Activated T-helper 9 cell treated with anti-CD3 and anti-CD28 coated beads, Interleukin-2, amount 50 U/mL, for 16 hours (primary cell): ENCODE measurements around the gene CCDC121.

Source experiments
- DNase-seq: peaks from one replicate; pipeline ENCODE4 v3.0.0-alpha.2; 2020; ENCODE audit warnings: low read depth

CCDC121 gene

DNA sequence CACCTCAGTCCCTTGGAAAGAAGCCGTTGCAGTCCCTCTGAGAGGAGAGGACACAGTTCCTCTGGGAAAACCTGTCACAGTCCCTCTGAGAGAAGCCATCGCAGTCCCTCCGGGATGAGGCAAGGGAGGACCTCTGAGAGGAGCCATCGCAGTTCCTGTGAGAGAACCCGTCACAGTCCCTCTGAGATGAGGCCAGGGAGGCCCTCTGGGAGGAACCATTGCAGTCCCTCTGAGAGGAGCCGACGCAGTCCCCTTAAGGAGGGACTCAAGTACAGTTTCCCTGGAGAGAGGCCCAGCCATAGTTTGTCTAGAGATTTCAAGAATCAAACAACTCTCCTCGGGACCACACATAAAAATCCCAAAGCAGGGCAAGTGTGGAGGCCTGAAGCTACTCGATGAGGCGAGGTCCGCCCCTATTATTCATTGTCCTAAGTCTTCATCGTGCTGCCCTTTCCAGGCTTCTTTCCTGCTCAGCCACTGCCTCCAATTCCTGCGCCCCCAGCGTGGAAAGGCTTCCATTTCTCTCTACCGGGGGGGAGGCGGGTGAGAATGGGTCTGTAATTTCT, 46.6 kb downstream of the CCDC121 start:
- DNase-seq: no peak

DNA sequence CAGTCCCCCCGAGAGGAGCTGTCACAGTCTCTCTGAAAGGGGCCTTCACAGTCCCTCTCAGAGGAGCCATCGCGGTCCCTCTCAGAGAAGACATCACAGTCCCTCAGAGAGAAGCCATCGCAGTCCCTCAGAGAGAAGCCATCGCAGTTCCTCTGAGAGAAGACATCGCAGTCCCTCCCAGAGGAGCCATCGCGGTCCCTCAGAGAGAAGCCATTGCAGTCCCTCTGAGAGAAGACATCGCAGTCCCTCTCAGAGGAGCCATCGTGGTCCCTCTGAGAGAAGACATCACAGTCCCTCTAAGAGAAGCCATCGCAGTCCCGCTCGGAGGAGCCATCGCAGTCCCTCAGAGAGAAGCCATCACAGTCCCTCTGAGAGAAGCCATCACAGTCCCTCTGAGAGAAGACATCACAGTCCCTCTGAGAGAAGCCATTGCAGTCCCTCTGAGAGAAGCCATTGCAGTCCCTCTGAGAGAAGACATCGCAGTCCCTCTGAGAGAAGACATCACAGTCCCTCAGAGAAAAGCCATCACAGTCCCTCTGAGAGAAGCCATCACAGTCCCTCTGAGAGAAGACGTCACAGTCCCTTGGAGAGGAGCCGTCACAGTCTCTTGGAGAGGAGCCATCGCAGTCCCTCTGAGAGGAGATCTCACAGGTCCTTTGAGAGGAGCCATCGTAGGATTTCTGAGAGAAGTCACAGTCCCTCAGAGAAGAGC, 47.2 kb downstream of the CCDC121 start:
- no peak for DNase-seq
